NCI-H526 treated with DMSO at 0.1 percent for 48 hours (cell line): ENCODE results near the gene ANKRD33B.
"Not testable (repeated sequence)": the region's sequence is repeated elsewhere in the genome, so short reads cannot be mapped to it uniquely, and the experiment has no call there.

ENCODE experiments used
- DNase-seq: peaks from one replicate; lab custom pipeline; 2025; lab: John Stamatoyannopoulos, UW

Gene ANKRD33B

GRCh38 chr5:10655972-10656830, 92.3 kb downstream of the ANKRD33B start:
- no peak for DNase-seq

GRCh38 chr5:10658265-10658664, 94.4 kb downstream of the ANKRD33B start:
- no peak for DNase-seq

- no peak for DNase-seq
These were observed 96.3 kb downstream of the ANKRD33B start for GRCh38 chr5:10660135-10660534.

GRCh38 chr5:10660720-10661387, 97.0 kb downstream of the ANKRD33B start:
- DNase-seq: no peak

DNA sequence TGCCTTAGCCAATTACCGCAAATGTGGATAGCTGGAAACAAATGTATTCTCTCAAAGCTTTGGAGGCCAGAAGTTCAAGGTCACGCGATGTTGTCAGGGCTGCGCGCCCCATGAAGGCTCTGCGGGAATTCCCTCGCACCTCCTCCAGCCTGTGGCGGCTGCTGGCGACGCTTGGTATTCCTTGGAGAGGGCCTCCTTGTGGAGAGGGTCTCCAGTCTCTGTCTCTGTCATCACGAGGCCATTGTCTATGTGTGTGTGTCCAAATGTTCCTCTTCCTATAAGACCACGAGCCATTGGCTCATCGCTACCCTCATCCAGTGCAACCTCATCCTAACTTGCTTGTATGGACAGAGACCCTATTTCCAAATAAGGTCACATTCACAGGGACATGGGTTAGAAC, 97.5 kb downstream of the ANKRD33B start:
- DNase-seq: no peak

DNA sequence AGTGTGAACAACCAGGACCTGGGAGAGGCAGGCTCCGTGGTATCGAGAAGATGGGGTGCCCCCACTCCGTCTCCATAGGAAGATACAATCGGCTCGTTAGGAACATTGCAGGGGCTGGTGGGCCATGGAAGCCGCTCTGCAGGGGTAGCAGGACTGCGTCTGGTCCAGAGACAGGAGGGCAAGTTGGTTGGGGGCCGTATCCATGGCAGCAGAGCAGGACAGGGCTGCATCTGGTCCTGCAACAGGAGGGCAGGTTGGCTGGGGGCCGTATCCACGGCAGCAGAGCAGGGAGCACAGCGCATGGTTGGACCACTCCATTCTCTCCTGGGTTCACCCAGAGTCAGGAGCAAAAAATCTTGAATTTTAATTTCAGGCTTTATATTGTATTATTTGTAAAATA, 98.2 kb downstream of the ANKRD33B start:
- DNase-seq: no peak

GRCh38 chr5:10662661-10663488, 99.0 kb downstream of the ANKRD33B start:
- no peak for DNase-seq

DNA sequence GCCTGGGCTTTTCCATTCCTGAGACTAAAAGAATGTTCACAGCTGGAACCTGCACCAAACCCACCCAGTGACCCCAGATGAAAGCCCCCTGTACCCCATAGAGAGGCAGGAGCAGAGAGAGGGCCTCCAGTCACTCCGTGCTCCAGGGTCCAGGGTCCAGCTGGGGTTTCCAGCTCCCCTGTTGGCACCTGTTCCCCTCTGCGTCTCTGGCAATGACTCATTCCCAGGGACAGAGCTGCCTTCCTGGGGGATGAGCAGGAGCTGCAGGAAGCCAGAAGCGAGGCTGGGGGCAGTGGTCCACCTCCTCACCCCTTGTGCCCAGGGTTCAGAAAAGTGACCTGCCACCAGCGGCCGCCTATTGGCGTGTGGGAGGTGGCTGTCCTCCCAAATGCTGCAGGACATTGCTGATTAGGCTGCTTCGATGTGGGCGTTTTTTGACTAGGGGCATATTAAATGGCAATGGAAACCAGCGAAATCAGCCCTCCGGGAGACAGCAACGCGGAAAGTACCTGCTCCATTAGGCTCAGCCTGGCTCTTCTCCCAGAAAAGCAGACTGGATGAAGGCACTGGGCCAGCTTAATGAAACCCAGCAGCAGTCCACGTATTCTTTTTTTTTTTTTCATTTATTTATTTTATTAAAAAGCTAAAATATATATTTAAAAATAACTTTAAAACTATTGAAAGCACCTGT, 99.8 kb downstream of the ANKRD33B start:
- DNase-seq: no peak

GRCh38 chr5:10664180-10664769, 100.4 kb downstream of the ANKRD33B start:
- DNase-seq: not testable (repeated sequence)

GRCh38 chr5:10665799-10666198, 101.9 kb downstream of the ANKRD33B start:
- no peak for DNase-seq

DNA sequence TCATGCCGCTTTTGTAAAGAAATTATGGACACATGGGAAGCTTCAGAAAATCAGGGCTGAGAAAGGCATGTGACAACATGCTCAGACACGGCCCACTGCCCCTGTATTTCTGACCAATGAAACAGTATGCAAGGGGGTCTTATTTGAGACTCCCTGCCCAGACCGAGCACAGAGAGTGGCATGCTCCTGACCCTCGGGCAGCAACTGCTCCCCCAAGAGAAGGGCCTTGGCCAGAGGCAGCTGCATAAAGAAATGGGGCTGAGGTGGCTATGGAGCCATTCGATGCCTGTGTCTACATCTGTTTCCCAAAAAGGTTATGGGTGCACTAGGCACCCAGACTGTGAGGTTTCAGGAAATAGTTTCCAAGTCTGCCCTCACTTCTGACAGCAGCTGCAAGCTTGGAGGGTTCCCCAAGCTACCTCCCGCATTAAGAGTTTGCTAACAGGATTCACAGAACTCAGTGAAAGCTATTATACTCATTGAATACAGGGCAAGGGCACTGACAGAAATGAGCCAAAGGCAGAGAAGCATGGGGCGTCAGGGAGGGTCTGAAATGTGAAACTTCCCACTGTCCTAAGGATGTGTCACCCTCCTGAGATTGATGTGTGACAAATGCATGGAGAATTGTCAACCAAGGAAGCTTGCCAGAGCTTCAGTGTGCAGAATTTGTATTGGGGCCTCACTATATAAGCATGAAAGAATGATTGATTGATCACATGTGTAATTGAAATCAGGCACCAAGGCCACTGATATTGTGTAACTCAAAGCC, 102.8 kb downstream of the ANKRD33B start:
- no peak for DNase-seq

GRCh38 chr5:10667431-10668057, 103.7 kb downstream of the ANKRD33B start:
- no peak for DNase-seq

- DNase-seq: no peak
These were observed 104.8 kb downstream of the ANKRD33B start for GRCh38 chr5:10668697-10669096.

GRCh38 chr5:10669983-10670382, 106.1 kb downstream of the ANKRD33B start:
- no peak for DNase-seq

- DNase-seq: no peak
These were observed 107.5 kb downstream of the ANKRD33B start for GRCh38 chr5:10671041-10672008.

DNA sequence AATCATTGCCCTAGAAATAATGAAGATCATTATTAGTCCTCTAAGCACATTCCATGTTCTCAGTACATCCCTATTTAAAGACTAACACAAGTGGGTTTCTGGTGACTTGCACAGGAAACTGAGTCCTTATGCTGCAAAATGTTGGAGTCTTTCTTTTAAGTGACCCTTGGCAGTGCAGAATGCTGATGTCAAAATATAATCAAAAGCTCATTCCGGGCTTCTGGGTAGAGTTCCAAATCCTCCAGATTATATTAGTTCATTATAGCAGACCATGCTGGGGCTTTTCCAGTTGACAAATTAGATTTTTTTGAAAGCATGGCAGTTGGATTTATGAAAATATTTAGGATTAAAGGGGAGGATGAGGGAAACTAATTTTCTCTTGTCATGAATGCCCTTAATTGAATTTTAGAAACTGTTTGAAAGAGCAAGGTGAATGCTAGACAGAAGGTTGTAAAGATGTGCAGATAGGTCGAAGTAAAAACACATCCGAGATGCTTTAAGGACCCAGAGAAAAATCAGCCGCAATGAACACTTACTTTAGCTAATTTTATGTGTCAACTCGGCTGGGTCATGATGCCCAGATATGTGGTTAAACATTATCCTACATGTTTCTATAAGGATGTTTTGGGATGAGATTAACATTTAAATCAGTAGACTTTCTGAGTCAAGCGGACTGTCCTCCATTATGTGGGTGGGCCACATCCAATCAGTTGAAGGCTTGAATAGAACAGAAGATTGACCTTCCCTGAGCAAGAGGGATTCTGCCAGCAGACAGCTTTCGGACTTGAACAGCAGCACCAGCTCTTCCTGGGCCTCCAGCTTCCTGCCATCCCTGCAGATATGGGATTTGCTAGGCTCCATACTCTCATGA, 108.5 kb downstream of the ANKRD33B start:
- DNase-seq: no peak

- no peak for DNase-seq
These were observed 109.1 kb downstream of the ANKRD33B start for GRCh38 chr5:10673017-10673389.

DNA sequence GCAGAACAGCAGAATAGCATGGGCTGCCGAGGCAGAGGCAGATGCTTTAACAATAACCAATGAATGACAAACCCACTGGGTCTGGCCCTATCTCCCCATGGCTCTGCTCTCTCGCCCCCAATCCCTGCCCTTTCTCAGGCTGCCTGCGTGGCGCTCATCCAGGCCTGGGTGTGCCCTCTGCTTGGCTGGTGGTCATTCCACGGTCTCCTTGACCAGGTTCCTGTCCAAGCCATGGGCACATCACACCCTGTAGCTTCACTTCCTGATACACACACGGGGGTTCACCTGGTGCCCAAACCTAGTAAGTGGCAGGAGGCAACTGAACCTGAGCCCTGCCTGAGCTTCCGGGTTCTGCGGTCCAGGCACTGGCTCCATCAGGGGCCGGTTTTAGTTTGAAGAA, 109.5 kb downstream of the ANKRD33B start:
- no peak for DNase-seq
